ACC112 (cell line): Measurements from ENCODE around the gene DEFB131A.
"Not testable (repeated sequence)": the region's sequence is repeated elsewhere in the genome, so short reads cannot be mapped to it uniquely, and the experiment has no call there.

Source experiments
- H2AFZ ChIP-seq: fragments of 200-600 bp; sonication (generic); one replicate; pipeline ENCODE4 v1.6.0; 2017; ENCODE audit warnings: antibody characterized with exemption, low read length; ENCODE audit not compliant: unreplicated experiment
- H3K27ac ChIP-seq: fragments of 200-600 bp; sonication (generic); 2 replicates; pipeline ENCODE4 v1.5.1; 2014; ENCODE audit warnings: low read depth, mild to moderate bottlenecking, antibody characterized with exemption, low read length, moderate library complexity
- H3K27me3 ChIP-seq: fragments of 200-600 bp; sonication (generic); 2 replicates; pipeline ENCODE4 v1.6.1; 2014; ENCODE audit warnings: mild to moderate bottlenecking, antibody characterized with exemption, low read length, moderate library complexity, mixed read lengths; ENCODE audit not compliant: insufficient read depth
- H3K36me3 ChIP-seq: fragments of 200-600 bp; sonication (generic); 2 replicates; pipeline ENCODE4 v1.6.1; 2016; ENCODE audit warnings: mild to moderate bottlenecking, antibody characterized with exemption, low read length, moderate library complexity, mixed read lengths; ENCODE audit not compliant: insufficient read depth
- H3K4me1 ChIP-seq: fragments of 200-600 bp; sonication (generic); one replicate; pipeline ENCODE4 v1.6.1; 2016; ENCODE audit warnings: low read length, mixed read lengths; ENCODE audit not compliant: insufficient read depth, unreplicated experiment, control insufficient read depth
- H3K4me3 ChIP-seq: fragments of 200-600 bp; sonication (generic); 2 replicates; pipeline ENCODE4 v1.5.1; 2014; ENCODE audit warnings: mild to moderate bottlenecking, low read depth, low read length
- H3K79me2 ChIP-seq: fragments of 200-600 bp; sonication (generic); one replicate; pipeline ENCODE4 v1.6.0; 2016; ENCODE audit warnings: low read length; ENCODE audit not compliant: control insufficient read depth, unreplicated experiment, insufficient read depth

Gene DEFB131A, protein sequence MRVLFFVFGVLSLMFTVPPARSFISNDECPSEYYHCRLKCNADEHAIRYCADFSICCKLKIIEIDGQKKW

DNA sequence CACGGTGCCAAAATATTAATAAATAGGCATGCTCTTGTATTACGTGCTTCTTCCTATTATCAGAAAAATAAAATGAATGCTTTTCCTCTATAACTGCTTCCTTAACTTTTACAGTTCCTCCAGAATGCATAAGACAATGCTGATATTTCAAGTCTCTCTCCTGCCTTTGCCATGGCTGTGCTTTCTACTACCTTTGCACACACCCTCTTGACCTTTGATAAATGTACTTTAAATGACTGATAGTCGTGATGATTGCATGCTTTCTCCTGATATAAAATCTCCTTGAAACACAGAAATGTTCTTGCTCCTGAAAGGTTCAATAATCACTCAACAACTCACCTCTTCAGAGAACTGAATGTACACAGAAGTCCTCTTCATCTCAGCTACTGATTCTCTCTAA lies at the start of gene DEFB131A:
TSS of gene DEFB131A (plus strand) at position 301 of the 400 bp plus-strand sequence. CDS start 120 bp downstream, outside the sequence.
- not testable (repeated sequence) for H3K27me3 ChIP-seq, H3K4me3 ChIP-seq, H2AFZ ChIP-seq, H3K4me1 ChIP-seq, H3K79me2 ChIP-seq, H3K36me3 ChIP-seq, H3K27ac ChIP-seq

DNA sequence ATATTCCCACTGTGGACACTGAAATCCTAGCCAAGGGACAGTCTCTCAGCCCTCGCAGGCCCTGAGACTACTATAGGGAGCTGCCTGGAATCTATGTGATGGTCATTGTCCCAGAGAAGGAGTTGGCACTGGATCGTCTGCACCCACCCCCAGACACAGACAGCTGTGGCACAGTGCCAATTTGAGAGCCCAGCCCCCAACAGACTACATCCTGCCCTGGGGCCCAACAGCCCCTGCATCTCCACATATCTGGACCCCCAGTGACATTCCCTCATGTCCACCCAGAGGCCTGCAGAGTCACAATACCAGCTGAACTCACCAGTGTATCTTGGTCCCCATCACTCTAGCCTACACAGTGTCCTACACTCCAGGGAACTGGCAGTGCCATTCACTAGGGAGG lies 38.4 kb upstream of the DEFB131A start:
- not testable (repeated sequence) for H3K27ac ChIP-seq, H3K4me3 ChIP-seq, H3K4me1 ChIP-seq, H3K27me3 ChIP-seq, H3K36me3 ChIP-seq, H2AFZ ChIP-seq, H3K79me2 ChIP-seq

DNA sequence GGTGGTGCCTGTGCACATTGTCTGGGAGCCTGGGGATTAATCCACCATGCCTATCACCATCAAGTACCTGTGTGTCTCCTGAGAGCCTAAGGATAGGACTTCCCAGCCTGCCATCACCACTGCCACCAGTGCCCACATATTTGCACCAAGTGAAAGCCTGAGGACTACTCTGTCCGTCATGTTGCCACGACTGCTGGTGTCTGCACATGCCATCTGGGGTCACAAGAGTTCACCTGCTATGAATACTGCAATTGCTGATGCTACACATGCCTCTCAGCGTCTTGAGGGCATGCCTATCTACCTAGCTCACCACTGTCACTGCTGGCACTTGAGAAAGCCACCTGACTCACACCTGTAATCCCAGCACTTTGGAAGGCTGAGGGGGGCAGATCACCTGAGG lies 37.7 kb upstream of the DEFB131A start:
- not testable (repeated sequence) for H3K27me3 ChIP-seq, H2AFZ ChIP-seq, H3K79me2 ChIP-seq, H3K4me3 ChIP-seq, H3K27ac ChIP-seq, H3K4me1 ChIP-seq, H3K36me3 ChIP-seq

DNA sequence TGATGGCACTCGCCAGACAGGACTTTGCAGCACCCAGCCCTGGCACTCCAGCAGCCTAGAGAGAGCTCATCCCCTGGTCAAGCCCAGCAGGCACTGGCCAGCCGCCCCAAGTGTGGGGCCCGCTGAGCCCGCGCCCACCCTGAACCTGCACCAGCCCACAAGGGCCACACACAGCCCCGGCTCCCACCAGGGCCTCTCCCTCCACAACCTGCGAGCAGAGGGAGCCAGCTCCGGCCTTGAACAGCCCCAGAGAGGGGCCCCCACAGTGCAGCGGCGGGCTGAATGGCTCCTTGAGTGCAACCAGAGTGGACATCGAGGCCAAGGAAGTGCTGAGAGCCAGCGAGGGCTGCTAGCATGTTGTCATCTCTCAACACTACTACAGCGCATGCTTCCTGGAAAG lies 34.4 kb upstream of the DEFB131A start:
- H3K36me3 ChIP-seq: no peaks in the 10 kb centered on the region
- no peaks in the 10 kb centered on the region for H3K27me3 ChIP-seq
- no peak overlapping the region for H3K4me3 ChIP-seq
- no peaks in the 10 kb centered on the region for H3K79me2 ChIP-seq
- no peaks in the 10 kb centered on the region for H3K4me1 ChIP-seq
- no peak overlapping the region for H3K27ac ChIP-seq
- H2AFZ ChIP-seq: no peak overlapping the region

DNA sequence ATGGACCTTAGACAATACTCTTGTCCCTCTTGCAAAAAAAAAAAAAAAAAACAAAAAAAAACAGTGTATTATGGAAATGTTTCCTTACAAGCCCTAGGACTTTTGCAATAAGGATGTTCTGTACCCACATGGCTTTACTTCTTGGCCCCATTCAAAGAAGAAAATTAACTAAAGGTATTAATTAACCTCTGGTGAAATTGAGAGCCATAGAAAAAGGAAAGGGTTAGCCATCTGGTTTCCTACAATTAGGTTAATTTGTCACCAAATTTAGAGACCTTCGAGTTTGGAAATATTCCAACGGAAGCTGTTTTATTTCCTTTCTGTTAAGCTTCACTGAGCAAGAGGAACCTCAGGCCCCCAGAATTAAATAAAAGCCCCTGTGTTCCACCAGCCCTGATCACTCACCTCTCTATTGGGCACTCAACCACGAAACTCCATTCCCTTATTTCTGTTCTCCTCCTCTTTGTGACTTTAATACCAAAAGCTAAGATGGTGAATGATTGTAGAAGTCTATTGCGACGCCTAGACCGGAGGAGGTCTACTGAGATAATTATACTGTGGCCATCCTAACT lies 22.2 kb upstream of the DEFB131A start:
- not testable (repeated sequence) for H3K4me1 ChIP-seq, H3K4me3 ChIP-seq, H3K36me3 ChIP-seq, H2AFZ ChIP-seq, H3K79me2 ChIP-seq, H3K27ac ChIP-seq, H3K27me3 ChIP-seq

DNA sequence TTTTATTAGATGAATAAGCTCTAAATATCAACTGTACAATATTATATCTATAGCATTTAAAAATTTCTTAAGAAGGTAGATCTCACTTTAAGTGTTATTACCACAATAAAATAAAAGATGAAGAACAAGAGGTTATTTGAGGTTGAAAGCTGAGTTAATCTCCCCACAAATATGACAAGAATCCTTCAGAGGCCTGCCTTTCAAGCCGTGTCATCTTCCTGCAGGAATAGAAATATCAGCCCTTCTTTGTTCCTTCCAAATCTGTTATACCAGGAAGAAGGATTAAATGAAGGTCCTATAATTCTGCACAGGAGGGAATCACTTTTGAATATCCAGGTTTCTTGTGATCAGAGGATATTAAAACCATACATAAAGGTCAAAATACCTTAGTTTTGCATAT lies 18.3 kb upstream of the DEFB131A start:
- H3K79me2 ChIP-seq, H3K4me1 ChIP-seq, H3K27ac ChIP-seq, H2AFZ ChIP-seq, H3K27me3 ChIP-seq, H3K4me3 ChIP-seq, H3K36me3 ChIP-seq: not testable (repeated sequence)

DNA sequence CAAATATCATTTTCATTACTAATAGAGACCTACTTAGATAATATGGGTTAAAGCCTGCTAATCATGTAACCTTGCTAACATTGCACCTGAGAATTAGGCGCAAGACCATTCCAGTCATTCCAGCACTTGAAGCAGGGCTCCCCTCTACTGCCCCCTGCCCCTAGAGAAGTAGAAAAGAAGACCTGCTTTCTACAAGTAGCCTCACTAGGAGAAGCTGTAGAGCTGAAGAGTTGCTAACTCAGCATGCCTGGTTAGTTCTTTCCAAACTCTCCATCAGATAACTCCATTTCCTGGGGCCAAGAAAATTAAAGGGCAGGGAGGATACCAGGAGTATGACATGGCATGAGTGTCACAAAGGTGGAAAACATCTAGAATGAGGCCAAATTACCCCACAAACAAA lies 14.2 kb upstream of the DEFB131A start:
- H3K36me3 ChIP-seq, H2AFZ ChIP-seq, H3K4me1 ChIP-seq, H3K27me3 ChIP-seq, H3K79me2 ChIP-seq, H3K27ac ChIP-seq, H3K4me3 ChIP-seq: not testable (repeated sequence)

DNA sequence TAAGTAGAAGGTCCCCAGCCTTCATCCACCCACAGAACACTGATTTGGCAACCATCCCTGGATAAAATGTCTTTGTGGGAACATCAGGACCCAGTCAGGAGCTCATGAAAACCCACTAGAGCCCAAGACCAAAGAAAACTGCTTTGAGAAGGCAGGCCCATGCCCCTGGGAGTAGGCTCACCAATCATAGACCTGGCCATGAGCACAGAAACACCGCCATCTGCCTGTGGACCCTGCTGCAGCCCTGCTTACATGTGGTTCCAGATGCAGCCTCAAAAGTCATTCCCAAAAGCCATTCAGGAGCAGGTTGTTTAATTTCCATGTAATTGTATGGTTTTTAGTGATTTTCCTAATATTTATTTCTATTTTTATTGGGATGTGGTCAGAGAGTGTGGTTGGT lies 10.9 kb upstream of the DEFB131A start:
- H2AFZ ChIP-seq, H3K4me3 ChIP-seq, H3K79me2 ChIP-seq, H3K4me1 ChIP-seq, H3K27me3 ChIP-seq, H3K36me3 ChIP-seq, H3K27ac ChIP-seq: not testable (repeated sequence)

DNA sequence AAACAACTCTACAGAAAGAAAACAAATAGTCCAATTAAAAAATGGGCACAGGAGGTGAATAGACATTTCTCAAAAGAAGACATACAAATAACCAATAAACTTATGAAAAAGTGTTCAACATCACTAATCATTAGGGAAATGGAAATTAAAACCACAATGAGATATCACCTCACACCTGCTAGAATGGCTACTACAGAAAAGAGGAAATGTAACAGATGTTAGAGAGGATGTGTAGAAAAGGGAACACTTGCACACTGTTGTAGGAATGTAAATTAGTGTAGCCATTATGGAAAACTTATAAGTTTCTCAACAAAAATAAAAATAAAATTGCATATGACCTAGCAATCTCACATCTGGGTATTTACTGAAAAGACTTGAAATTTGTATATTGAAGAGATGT lies 7.5 kb upstream of the DEFB131A start:
- H2AFZ ChIP-seq, H3K27me3 ChIP-seq, H3K4me1 ChIP-seq, H3K36me3 ChIP-seq, H3K4me3 ChIP-seq, H3K27ac ChIP-seq, H3K79me2 ChIP-seq: not testable (repeated sequence)

DNA sequence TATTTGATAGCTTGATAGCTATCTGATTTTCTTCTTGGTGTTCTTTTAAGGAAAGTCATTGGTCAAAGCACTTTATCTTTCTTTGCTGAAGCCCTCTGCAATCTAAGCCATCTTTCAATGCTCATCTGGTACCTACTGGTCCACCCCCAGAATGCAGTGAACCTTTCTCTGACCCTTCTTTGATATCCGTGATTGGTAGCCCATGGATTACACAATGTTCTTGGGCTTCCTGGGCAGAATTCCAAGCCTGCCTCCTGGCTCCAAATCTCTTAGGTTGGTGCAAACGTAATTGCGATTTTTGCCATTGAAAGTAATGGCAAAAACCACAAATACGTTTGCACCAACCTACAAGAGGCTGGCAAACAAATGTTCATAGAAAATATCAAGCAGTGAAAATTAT lies 1.9 kb upstream of the DEFB131A start:
- H3K27ac ChIP-seq, H3K79me2 ChIP-seq, H3K4me1 ChIP-seq, H3K27me3 ChIP-seq, H3K36me3 ChIP-seq, H3K4me3 ChIP-seq, H2AFZ ChIP-seq: not testable (repeated sequence)

DNA sequence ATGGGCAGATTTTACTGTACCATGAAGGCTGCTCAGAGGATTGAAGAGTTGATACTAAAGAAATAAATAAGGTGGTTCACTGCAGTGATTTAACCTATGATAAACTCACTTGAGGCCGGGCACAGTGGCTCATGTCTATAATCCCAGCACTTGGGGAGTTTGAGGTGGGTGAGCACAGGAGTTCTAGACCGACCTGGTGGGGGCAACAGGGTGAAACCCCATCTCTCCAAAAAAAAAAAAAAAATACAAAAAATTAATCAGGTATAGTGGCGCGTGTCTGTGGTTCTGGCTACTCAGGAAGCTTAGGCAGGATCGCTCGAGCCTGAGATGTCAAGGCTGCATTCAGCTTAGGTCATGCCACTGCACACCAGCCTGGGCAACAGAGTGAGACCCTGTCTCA lies 467 bp downstream of the DEFB131A start:
- H3K36me3 ChIP-seq, H3K79me2 ChIP-seq, H2AFZ ChIP-seq, H3K4me3 ChIP-seq, H3K4me1 ChIP-seq, H3K27ac ChIP-seq, H3K27me3 ChIP-seq: not testable (repeated sequence)

DNA sequence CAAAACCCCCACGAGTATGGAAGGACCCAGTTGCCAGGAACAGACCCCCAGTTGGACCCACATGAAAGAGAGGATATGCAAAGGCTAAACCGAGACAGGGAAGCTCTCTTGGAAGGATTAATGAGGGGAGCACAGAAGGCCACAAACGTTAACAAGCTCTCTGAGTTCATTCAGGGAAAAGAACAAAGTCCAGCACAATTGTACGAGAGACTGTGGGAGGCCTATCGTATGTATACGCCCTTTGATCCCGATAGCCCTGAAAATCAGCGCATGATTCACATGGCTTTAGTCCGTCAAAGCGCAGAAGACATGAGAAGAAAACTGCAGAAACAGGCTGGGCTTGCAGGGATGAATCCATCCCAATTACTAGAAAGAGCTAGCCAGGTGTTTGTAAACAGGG lies 8.0 kb downstream of the DEFB131A start:
- not testable (repeated sequence) for H3K79me2 ChIP-seq, H2AFZ ChIP-seq, H3K27me3 ChIP-seq, H3K36me3 ChIP-seq, H3K4me1 ChIP-seq, H3K4me3 ChIP-seq, H3K27ac ChIP-seq
